ENCODE data around the gene FBXO7.

DNA sequence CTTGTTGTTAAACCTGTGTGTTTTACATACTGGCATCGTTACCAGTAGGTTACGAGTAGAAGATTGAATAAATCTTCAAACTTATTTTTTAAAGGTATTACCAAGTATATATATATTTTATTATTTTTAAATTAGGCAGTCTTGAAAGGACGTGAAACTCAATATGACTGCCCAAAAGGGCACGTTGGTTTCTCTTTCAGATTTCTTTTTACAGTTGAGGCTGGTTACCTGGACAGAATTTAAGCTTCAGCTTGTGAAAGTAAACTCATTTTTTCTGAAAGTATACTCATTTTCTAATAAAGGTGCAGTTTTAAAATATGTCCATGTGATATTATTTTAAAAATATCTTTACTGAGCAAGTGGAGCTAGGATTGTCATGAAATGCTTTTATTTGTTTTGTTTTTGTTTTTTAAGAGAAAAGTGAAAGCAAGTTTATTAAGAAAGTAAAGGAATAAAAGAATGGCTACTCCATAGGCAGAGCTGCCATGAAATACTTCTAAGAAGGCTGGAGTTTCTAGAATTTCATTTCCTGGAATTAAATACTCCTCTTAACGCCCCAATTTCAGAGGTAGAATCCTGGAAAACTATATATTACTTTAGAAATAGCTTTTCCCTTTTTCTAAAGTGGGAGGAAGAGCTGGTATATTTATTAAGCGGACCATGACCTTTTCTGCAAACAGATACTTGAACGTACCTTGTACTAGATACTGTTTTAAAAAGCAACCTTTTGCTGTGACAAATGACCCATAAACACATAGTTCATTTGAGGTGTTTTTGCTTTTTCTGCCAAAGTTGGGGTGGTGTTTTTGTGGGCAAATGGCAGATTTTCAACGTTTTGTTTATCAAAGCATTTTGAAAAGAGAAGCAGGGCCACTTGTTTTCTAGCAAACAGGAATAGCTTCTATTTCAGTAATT is 1.9 kb downstream of the FBXO7 start:
- no peak for TF ChIP-seq ZNF274 (IDR thresholded peaks at IDR 0.05; ENCODE audit: low read depth, low read length)
- no peak for TF ChIP-seq SUZ12 (IDR thresholded peaks at IDR 0.05; ENCODE audit: extremely low read depth, insufficient read depth, insufficient read length)
